Measurements from ENCODE around the gene PHOSPHO2. TPM values are rescaled to one million over a fixed set of nuclear protein-coding genes. Genes with fewer than 3 reads are reported as not detected.

Gene PHOSPHO2
- total RNA-seq, 4 donors from 2014 or later: 7.1 to 17.3 (median 7.6) TPM

DNA sequence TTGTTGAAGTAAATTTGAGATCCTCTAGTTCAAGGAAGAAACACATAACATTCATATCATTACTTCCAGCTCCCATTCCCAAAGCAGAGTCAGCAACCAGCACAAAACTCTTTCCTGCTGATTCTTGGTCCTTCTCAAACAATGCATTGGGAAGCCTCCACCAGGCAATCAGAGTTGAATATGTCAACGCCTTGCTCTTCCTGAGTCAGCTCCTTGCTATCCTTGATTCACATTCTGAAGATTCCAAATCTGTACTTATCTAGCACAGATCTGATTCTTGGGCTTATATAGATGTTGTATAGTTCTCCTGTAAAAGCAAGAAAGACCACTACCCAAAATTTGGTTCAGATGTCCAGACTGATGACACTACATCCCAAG is 29.7 kb upstream of the PHOSPHO2 start:
- H3K9me3 ChIP-seq: no peaks in the 10 kb centered on the region
- WGBS, 2 donors: 75 to 79% methylated on average over 1 of the region's 1 CpG
- no peaks in the 10 kb centered on the region for H3K36me3 ChIP-seq
- no peaks in the 10 kb centered on the region for H3K27me3 ChIP-seq
- H3K4me1 ChIP-seq: no peaks in the 10 kb centered on the region
- H3K4me3 ChIP-seq: no peak overlapping the region
- TF ChIP-seq, protein P1, sequence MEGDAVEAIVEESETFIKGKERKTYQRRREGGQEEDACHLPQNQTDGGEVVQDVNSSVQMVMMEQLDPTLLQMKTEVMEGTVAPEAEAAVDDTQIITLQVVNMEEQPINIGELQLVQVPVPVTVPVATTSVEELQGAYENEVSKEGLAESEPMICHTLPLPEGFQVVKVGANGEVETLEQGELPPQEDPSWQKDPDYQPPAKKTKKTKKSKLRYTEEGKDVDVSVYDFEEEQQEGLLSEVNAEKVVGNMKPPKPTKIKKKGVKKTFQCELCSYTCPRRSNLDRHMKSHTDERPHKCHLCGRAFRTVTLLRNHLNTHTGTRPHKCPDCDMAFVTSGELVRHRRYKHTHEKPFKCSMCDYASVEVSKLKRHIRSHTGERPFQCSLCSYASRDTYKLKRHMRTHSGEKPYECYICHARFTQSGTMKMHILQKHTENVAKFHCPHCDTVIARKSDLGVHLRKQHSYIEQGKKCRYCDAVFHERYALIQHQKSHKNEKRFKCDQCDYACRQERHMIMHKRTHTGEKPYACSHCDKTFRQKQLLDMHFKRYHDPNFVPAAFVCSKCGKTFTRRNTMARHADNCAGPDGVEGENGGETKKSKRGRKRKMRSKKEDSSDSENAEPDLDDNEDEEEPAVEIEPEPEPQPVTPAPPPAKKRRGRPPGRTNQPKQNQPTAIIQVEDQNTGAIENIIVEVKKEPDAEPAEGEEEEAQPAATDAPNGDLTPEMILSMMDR (IDR thresholded peaks at IDR 0.05): no peak
- TF ChIP-seq EP300 (IDR thresholded peaks at IDR 0.05) (no peak), POLR2A (IDR thresholded peaks at IDR 0.05) (no peak)
- H3K27ac ChIP-seq: no peak overlapping the region
- DNase-seq (ENCODE audit: low spot score in 2 of 2): no peak

DNA sequence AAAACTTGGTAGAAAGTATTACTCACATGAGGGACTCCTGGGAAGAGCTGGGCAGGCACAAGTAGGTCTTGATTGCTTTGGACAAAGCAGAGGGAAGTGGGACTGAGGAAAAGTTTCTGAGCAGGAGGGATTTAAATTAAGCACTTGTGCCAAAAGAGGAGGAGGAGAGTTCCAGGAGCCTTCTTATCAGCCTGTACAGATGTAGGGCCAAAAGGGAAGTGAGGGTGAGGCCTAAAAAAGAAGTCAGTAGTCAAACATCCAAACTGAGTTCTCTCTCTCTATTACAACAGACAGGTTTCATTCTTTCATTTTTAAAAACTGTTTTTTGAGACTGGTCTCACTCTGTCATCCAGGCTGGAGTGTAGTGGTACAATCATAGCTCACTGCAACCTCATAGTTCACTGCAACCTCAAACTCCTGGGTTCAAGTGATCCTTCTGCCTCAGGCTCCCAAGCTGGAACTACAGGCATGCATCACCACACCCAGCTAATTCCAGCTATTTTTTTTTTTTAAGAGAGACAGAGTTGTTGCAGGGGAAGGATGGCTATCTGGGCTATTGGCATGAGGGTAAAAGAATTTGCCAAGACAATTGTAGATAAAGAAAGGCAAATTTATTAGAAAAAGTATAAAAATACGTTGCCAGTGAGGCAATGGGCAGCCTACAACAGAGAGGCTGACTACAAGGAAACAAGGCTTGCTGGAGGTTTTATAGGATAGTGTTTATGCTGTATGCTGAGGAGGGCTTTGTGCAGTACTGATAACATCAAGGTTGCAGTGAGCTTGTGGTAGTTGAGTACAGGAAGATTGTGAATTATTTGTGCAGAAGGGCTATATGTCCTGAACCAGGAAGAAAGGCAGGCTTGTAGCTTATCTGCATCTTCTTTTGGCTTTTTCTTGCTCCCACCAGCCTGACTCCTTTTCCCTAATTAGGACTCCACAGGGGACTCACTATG is 29.0 kb upstream of the PHOSPHO2 start:
- H3K4me3 ChIP-seq: no peak overlapping the region
- H3K27me3 ChIP-seq: no peaks in the 10 kb centered on the region
- no peaks in the 10 kb centered on the region for H3K36me3 ChIP-seq
- H3K9me3 ChIP-seq: no peaks in the 10 kb centered on the region
- no peak for DNase-seq (ENCODE audit: low spot score in 2 of 2)
- H3K27ac ChIP-seq: no peak overlapping the region
- H3K4me1 ChIP-seq: no peaks in the 10 kb centered on the region
- 59 to 60% methylated on average over 1 of the region's 1 CpG for WGBS, 2 donors
- TF ChIP-seq EP300 (IDR thresholded peaks at IDR 0.05): no peak
- TF ChIP-seq POLR2A (IDR thresholded peaks at IDR 0.05): no peak
- TF ChIP-seq, protein P1 (IDR thresholded peaks at IDR 0.05): no peak

DNA sequence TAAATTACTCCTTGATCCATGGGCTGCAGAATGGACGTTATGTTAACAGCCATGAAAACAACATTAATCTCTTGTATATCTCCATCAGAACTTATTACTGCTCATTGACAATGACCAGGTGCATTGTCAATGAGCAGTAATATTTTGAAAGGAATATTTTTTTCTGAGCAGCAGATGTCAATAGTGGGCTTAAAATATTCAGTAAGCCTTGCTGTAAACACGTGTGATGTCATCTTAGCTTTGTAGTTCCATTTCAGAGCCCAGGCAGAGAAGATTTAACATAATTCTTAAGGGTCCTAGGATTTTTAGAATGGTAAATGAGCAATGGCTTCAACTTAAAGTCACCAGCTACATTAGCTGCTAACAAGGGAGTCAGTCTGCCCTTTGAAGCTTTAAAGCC is 26.7 kb upstream of the PHOSPHO2 start:
- H3K4me1 ChIP-seq: no peaks in the 10 kb centered on the region
- H3K27ac ChIP-seq: no peak overlapping the region
- no peaks in the 10 kb centered on the region for H3K9me3 ChIP-seq
- H3K4me3 ChIP-seq: no peak overlapping the region
- no peaks in the 10 kb centered on the region for H3K27me3 ChIP-seq
- WGBS, 2 donors: 21 to 25% methylated on average over 2 of the region's 2 CpGs
- TF ChIP-seq POLR2A (IDR thresholded peaks at IDR 0.05) (no peak), EP300 (IDR thresholded peaks at IDR 0.05) (no peak)
- TF ChIP-seq, protein P1 (IDR thresholded peaks at IDR 0.05): no peak
- no peak for DNase-seq (ENCODE audit: low spot score in 2 of 2)
- no peaks in the 10 kb centered on the region for H3K36me3 ChIP-seq

DNA sequence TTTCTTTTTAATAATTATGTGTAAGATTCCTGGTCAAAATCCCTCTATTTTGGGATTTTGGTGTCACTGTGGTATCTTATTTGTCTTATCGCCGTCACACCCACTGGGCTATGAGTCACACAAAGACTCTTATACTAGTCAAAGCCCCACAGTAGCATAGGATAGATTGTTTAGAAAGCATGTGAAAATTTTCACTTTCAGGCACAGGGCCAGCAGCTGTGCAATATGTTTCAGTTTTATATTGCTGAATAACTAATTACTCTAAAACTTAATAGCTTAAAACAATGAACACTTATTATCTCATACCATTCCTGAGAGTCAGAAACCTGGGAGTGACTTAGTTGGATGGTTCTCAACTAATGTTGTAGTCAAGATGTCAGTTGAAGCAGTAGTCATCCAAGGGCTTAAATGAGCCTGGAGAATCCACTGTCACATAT is 24.0 kb upstream of the PHOSPHO2 start:
- no peak for TF ChIP-seq EP300 (IDR thresholded peaks at IDR 0.05)
- TF ChIP-seq, protein P1 (IDR thresholded peaks at IDR 0.05): no peak
- TF ChIP-seq POLR2A (IDR thresholded peaks at IDR 0.05): no peak

DNA sequence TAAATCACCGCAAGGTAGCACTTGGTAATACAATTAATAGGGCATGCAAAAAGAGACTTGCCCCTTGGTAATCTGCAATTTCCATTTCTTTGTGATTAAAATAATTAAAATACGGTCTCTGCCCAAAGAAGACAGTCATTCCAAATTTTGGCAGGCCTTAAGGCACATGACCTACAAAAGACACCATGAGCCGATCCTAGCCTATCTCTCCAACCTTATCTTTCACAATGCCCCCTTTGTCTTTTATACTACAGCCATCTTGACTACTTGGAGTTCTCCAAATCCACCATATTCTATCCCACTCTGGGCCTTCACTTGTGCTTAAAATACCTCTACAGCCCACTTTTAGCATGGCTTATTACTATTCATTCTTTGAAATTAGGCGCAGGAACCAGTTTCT is 23.3 kb upstream of the PHOSPHO2 start:
- no peaks in the 10 kb centered on the region for H3K36me3 ChIP-seq
- no peak for TF ChIP-seq POLR2A (IDR thresholded peaks at IDR 0.05)
- TF ChIP-seq, protein P1 (IDR thresholded peaks at IDR 0.05): no peak
- TF ChIP-seq EP300 (IDR thresholded peaks at IDR 0.05): no peak
- no peaks in the 10 kb centered on the region for H3K27me3 ChIP-seq
- H3K27ac ChIP-seq: no peak overlapping the region
- H3K4me3 ChIP-seq: no peak overlapping the region
- H3K4me1 ChIP-seq: no peaks in the 10 kb centered on the region
- 83 to 91% methylated on average over 4 of the region's 4 CpGs for WGBS, 2 donors
- DNase-seq (ENCODE audit: low spot score in 2 of 2): no peak
- H3K9me3 ChIP-seq: no peaks in the 10 kb centered on the region

More for the DNA sequence above, 24.0 kb upstream of the PHOSPHO2 start:
- no peak for DNase-seq (ENCODE audit: low spot score in 2 of 2)
- Histone ChIP-seq H3K27me3 (no peaks in the 10 kb centered on the region), H3K36me3 (no peaks in the 10 kb centered on the region), H3K9me3 (no peaks in the 10 kb centered on the region), H3K27ac (no peak overlapping the region), H3K4me3 (no peak overlapping the region), H3K4me1 (no peaks in the 10 kb centered on the region)
- WGBS, 2 donors: 70 to 72% methylated on average over 2 of the region's 2 CpGs

Data from tibial nerve (tissue), 4 donors.